ENCODE data around the gene CEP85. TPM values are rescaled to one million over a fixed set of nuclear protein-coding genes. Genes with fewer than 3 reads are reported as not detected.
A peak's percentile ranks its signal among the peaks of the same experiment; 100 is the strongest.

Gene CEP85
- total RNA-seq, 1 experiment from 2014 or later, result 38.6 TPM

- WGBS (ENCODE audit: extremely low coverage, insufficient read length, low lambda C conversion rate), result no CpG with 5 or more reads among the region's 66 CpGs
Measured at GRCh38 chr1:26279456-26280332, 45.7 kb downstream of the CEP85 start, which contains the start of gene SH3BGRL3. SH3BGRL3 (plus strand) TSS chr1:26280086; CDS start chr1:26280156, 70 bp downstream.

More at GRCh38 chr1:26279456-26280332, 45.7 kb downstream of the CEP85 start, which contains the start of gene SH3BGRL3:
- Histone ChIP-seq H3K27ac (ENCODE audit: insufficient read length, low read depth, low read length) (no peak within 1 kb of the TSS), H3K4me2 (ENCODE audit: insufficient read depth, insufficient read length, low read length) (peak within 1 kb of the TSS; percentile 60), H3K27me3 (ENCODE audit: insufficient read depth, low read length) (no peaks in the 10 kb centered on the region), H2BK120ac (ENCODE audit: low read depth, low read length, poor library complexity, severe bottlenecking) (no peak within 1 kb of the TSS), H3K9ac (ENCODE audit: extremely low read depth, insufficient read length, low read length) (peak within 1 kb of the TSS; percentile 30), H3K23ac (ENCODE audit: insufficient read length, low read depth, low read length) (no peak within 1 kb of the TSS), H3K56ac (ENCODE audit: insufficient read length, low read depth, low read length) (no peak within 1 kb of the TSS), H3K79me2 (ENCODE audit: insufficient read depth, low read length) (no peaks in the 10 kb centered on the region), H2BK15ac (ENCODE audit: low read depth, low read length) (no peak within 1 kb of the TSS), H3K9me3 (ENCODE audit: control insufficient read depth, low read depth, low read length) (no peaks in the 10 kb centered on the region), H2BK12ac (ENCODE audit: insufficient read length, low read depth, low read length) (no peak within 1 kb of the TSS), H3K23me2 (ENCODE audit: insufficient read length, low read depth, low read length, poor library complexity, severe bottlenecking) (peaks cover 13% of the 10 kb centered on the region), H4K5ac (ENCODE audit: insufficient read length, low read depth, low read length) (no peak within 1 kb of the TSS), H2BK5ac (ENCODE audit: insufficient read length, low read length) (no peak within 1 kb of the TSS), H2AK5ac (ENCODE audit: insufficient read length, low read length) (no peak within 1 kb of the TSS), H4K91ac (ENCODE audit: insufficient read length, low read depth, low read length) (no peak within 1 kb of the TSS), H3K4ac (ENCODE audit: low read depth, low read length) (no peak within 1 kb of the TSS), H3T11ph (ENCODE audit: low read length) (no peak within 1 kb of the TSS), H3K4me1 (ENCODE audit: insufficient read depth, low read length) (peaks cover 11% of the 10 kb centered on the region; the same call in 1 of the 2 replicates), H3K18ac (ENCODE audit: insufficient read length, low read depth, low read length) (peak within 1 kb of the TSS; percentile 44), H4K20me1 (ENCODE audit: control insufficient read depth, insufficient read depth, insufficient read length) (peaks cover 2% of the 10 kb centered on the region), H2BK20ac (ENCODE audit: low read depth, low read length, poor library complexity, severe bottlenecking) (no peak within 1 kb of the TSS), H4K8ac (replicated peaks; ENCODE audit: insufficient read length, low read depth, low read length) (no peak within 1 kb of the TSS), H3K14ac (ENCODE audit: insufficient read depth, low read length) (peak within 1 kb of the TSS; percentile 70; the same call in 1 of the 2 replicates), H2AFZ (ENCODE audit: low read length) (no peak within 1 kb of the TSS), H3K79me1 (ENCODE audit: insufficient read depth, low read depth, low read length, poor library complexity, severe bottlenecking) (no peaks in the 10 kb centered on the region)
- TF ChIP-seq CTCF (conservative IDR thresholded peaks at IDR 0.05), result peak; percentile 66
- Mint-ChIP-seq H3K27me3 (ENCODE audit: low read depth) (no peaks in the 10 kb centered on the region; the same call in 1 of the 2 replicates), H3K36me3 (ENCODE audit: insufficient read depth in 1 of 3, low read depth in 3 of 3) (peaks cover 39 to 53% (median 52%) of the 10 kb centered on the region in 3 experiments), H3K27ac (peak within 1 kb of the TSS; percentile 89 to 93 (median 92)), H3K4me3 (peak within 1 kb of the TSS; percentile 76 to 85), H3K4me1 (peaks cover 50 to 51% of the 10 kb centered on the region in 2 experiments), H3K9me3 (no peaks in the 10 kb centered on the region; a peak in 1 of 5 replicates)
- peak; percentile 85 for DNase-seq
